B cell (primary cell): ENCODE measurements around the gene AOC3. TPM values are rescaled to one million over a fixed set of nuclear protein-coding genes. Genes with fewer than 3 reads are reported as not detected.

Source experiments
- ATAC-seq: fragments of 200-7000 bp; cut with Tn5 transposase; one replicate; pipeline ENCODE4 v1.10.0; 2021; ENCODE audit warnings: low read depth, mild to moderate bottlenecking, moderate number of reproducible peaks, moderate library complexity
- CTCF ChIA-PET: fragments of 350-600 bp; sonication (Branson Sonifier 250); formaldehyde crosslinking; loops from one replicate; lab custom pipeline; 2021; ENCODE audit warnings: antibody characterized with exemption, inconsistent platforms; lab: Charles Lee
- POLR2A ChIA-PET: fragments of 350-600 bp; sonication (Branson Sonifier 250); formaldehyde crosslinking; loops from one replicate; lab custom pipeline; 2021; ENCODE audit warnings: antibody characterized with exemption; lab: Charles Lee
- DNase-seq: peaks from one replicate; pipeline ENCODE4 v3.0.0; 2013
- H2AFZ ChIP-seq: 2 replicates; pipeline ENCODE4 v1.6.1; 2012; ENCODE audit warnings: mild to moderate bottlenecking, low read depth, low read length; ENCODE audit not compliant: insufficient read depth, poor library complexity, severe bottlenecking
- H3K27ac ChIP-seq, 2 donors: 1 replicate in 1 of 2; 2 replicates in 1 of 2; pipeline ENCODE4 v1.5.1; 2012 to 2013; ENCODE audit warnings: low read length in 2 of 2, mild to moderate bottlenecking in 2 of 2, moderate library complexity in 1 of 2
- H3K27me3 ChIP-seq, 4 experiments: fragments of 200-600 bp in 1 of 4; sonication (generic) in 1 of 4; replicated peaks in 1 of 4; 1 replicate in 2 of 4; 2 replicates in 2 of 4; pipeline versions ENCODE4 v1.6.1 to v1.7.0; 2013 to 2016; ENCODE audit warnings: low read length in 3 of 4, mild to moderate bottlenecking in 2 of 4, mixed read lengths in 1 of 4, moderate library complexity in 1 of 4; ENCODE audit not compliant: insufficient read depth in 4 of 4, control insufficient read depth in 3 of 4; ENCODE audit errors: control extremely low read depth in 1 of 4
- H3K36me3 ChIP-seq, 2 experiments: replicated peaks in 1 of 2; 1 replicate in 1 of 2; 2 replicates in 1 of 2; pipeline versions ENCODE4 v1.6.1 to v1.7.1; 2013; ENCODE audit warnings: low read length in 1 of 2; ENCODE audit not compliant: insufficient read depth in 2 of 2, control insufficient read depth in 1 of 2; ENCODE audit errors: control extremely low read depth in 1 of 2, extremely low read depth in 1 of 2
- H3K4me1 ChIP-seq, 2 donors: fragments of 200-600 bp in 1 of 2; sonication (generic) in 1 of 2; 1 replicate in 1 of 2; 2 replicates in 1 of 2; pipeline versions ENCODE4 v1.5.1 to v1.6.1; 2013 to 2017; ENCODE audit warnings: low read length in 2 of 2; ENCODE audit not compliant: control insufficient read depth in 2 of 2, insufficient read depth in 2 of 2
- H3K4me2 ChIP-seq: replicated peaks from 2 replicates; pipeline ENCODE3; 2012; ENCODE audit warnings: mild to moderate bottlenecking, low read depth, low read length; ENCODE audit not compliant: poor library complexity, severe bottlenecking
- H3K4me3 ChIP-seq, 5 experiments: fragments of 200-600 bp in 1 of 5; sonication (generic) in 1 of 5; 1 replicate in 3 of 5; 2 replicates in 2 of 5; pipeline versions ENCODE4 v1.5.1 to v1.7.0; 2011 to 2016; ENCODE audit warnings: low read length in 4 of 5, mild to moderate bottlenecking in 4 of 5, low read depth in 2 of 5, control low read depth in 1 of 5, moderate library complexity in 1 of 5; ENCODE audit not compliant: insufficient read depth in 1 of 5; ENCODE audit errors: control extremely low read depth in 1 of 5, extremely low read depth in 1 of 5
- H3K79me2 ChIP-seq: fragments of 200-600 bp; sonication (generic); one replicate; pipeline ENCODE4 v1.6.0; 2016; ENCODE audit warnings: low read length; ENCODE audit not compliant: control insufficient read depth, insufficient read depth
- H3K9ac ChIP-seq: fragments of 200-600 bp; sonication (generic); 2 replicates; pipeline ENCODE4 v1.6.1; 2017; ENCODE audit warnings: mild to moderate bottlenecking, low read length, moderate library complexity
- H3K9me3 ChIP-seq, 3 donors: one replicate each; pipeline versions ENCODE4 v1.6.1 to v1.7.1; 2013; ENCODE audit warnings: low read length in 2 of 3; ENCODE audit not compliant: control insufficient read depth in 2 of 3, insufficient read depth in 1 of 3; ENCODE audit errors: control extremely low read depth in 1 of 3
- H4K20me1 ChIP-seq: 2 replicates; pipeline ENCODE4 v1.6.0; 2012; ENCODE audit warnings: mild to moderate bottlenecking, low read length; ENCODE audit not compliant: insufficient read depth, control insufficient read depth, poor library complexity, severe bottlenecking
- H3K27ac Mint-ChIP-seq: one replicate; pipeline ENCODE4 v1.8.0; 2021; ENCODE audit warnings: mixed read lengths
- H3K27me3 Mint-ChIP-seq: one replicate; pipeline ENCODE4 v1.8.0; 2021; ENCODE audit warnings: mixed read lengths
- H3K4me1 Mint-ChIP-seq: one replicate; pipeline ENCODE4 v1.8.0; 2021; ENCODE audit warnings: mixed read lengths
- H3K4me3 Mint-ChIP-seq: one replicate; pipeline ENCODE4 v1.8.0; 2021; ENCODE audit warnings: mixed read lengths
- H3K9me3 Mint-ChIP-seq: one replicate; pipeline ENCODE4 v1.8.0; 2022; ENCODE audit warnings: mixed read lengths; ENCODE audit not compliant: insufficient read depth
- EZH2 ChIP-seq: IDR thresholded peaks from 2 replicates; pipeline ENCODE4 v1.6.1; 2012; ENCODE audit warnings: borderline replicate concordance, low read depth, mild to moderate bottlenecking, moderate library complexity, low read length; ENCODE audit not compliant: insufficient read depth, poor library complexity, severe bottlenecking
- WGBS: methylation state at CpG from one replicate; pipeline ENCODE4 v1.1.5; 2013; ENCODE audit warnings: missing lambda C conversion rate; ENCODE audit not compliant: insufficient coverage; 5-methylcytosine and 5-hydroxymethylcytosine counted together
- intact Hi-C: fragments of 100-400 bp; cut with micrococcal nuclease; formaldehyde crosslinking; loops from one replicate; pipeline ENCODE4 v1.10.0; 2022
- polyA plus RNA-seq: library from polyadenylated mRNA; depleted of rRNA; stranded (reverse); fragments of >200 nt; gene quantifications from 2 replicates; pipeline ENCODE4 v1.2.3, GENCODE V29; 2012
- total RNA-seq, 2 donors: library from RNA; stranded (reverse); fragments of 120-200 nt in 1 of 2; gene quantifications; 1 replicate in 1 of 2; 2 replicates in 1 of 2; pipeline versions ENCODE4 v1.2.3 to v1.2.4, GENCODE V29; 2013 to 2022
- TF ChIP-seq, protein P1 (sequence below): fragments of 200-600 bp; IDR thresholded peaks from one replicate; pipeline ENCODE4 v1.8.0; 2022; ENCODE audit warnings: antibody characterized with exemption, mild to moderate bottlenecking

The AOC3 gene
- total and polyA plus RNA-seq, 2 donors (not counting 1 experiment from before 2014, with no cell fraction given) = 1.2 to 1.5 TPM

DNA sequence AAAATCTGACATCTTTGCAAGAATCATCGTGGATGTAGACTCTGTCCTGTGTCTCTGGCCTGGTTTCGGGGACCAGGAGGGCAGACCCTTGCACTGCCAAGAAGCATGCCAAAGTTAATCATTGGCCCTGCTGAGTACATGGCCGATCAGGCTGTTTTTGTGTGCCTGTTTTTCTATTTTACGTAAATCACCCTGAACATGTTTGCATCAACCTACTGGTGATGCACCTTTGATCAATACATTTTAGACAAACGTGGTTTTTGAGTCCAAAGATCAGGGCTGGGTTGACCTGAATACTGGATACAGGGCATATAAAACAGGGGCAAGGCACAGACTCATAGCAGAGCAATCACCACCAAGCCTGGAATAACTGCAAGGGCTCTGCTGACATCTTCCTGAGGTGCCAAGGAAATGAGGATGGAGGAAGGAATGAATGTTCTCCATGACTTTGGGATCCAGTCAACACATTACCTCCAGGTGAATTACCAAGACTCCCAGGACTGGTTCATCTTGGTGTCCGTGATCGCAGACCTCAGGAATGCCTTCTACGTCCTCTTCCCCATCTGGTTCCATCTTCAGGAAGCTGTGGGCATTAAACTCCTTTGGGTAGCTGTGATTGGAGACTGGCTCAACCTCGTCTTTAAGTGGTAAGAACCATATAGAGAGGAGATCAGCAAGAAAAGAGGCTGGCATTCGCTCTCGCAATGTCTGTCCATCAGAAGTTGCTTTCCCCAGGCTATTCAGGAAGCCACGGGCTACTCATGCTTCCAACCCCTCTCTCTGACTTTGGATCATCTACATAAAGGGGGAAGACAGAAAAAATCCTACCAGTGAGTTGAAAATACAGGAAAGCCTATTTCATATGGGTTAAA, 49.7 kb downstream of the AOC3 start, which contains the start of gene G6PC1:
Gene G6PC1 (plus strand): TSS at position 340 of the 872 bp plus-strand sequence. CDS start 78 bp downstream, at position 418.
- no peaks in the 10 kb centered on the region for H3K36me3 ChIP-seq
- no peaks in the 10 kb centered on the region for H3K9me3 ChIP-seq
- H3K4me3 ChIP-seq = no peak within 1 kb of the TSS
- no peaks in the 10 kb centered on the region for H3K4me1 ChIP-seq
- Mint-ChIP-seq H3K4me1 (no peaks in the 10 kb centered on the region), H3K27ac (no peak within 1 kb of the TSS), H3K9me3 (no peaks in the 10 kb centered on the region), H3K4me3 (no peak within 1 kb of the TSS), H3K27me3 (peaks cover 20% of the 10 kb centered on the region)
- 90% methylated on average over 4 of the region's 12 CpGs for WGBS
- intact Hi-C loops = no loop called here
- TF ChIP-seq EZH2 = no peak
- TF ChIP-seq, protein P1, sequence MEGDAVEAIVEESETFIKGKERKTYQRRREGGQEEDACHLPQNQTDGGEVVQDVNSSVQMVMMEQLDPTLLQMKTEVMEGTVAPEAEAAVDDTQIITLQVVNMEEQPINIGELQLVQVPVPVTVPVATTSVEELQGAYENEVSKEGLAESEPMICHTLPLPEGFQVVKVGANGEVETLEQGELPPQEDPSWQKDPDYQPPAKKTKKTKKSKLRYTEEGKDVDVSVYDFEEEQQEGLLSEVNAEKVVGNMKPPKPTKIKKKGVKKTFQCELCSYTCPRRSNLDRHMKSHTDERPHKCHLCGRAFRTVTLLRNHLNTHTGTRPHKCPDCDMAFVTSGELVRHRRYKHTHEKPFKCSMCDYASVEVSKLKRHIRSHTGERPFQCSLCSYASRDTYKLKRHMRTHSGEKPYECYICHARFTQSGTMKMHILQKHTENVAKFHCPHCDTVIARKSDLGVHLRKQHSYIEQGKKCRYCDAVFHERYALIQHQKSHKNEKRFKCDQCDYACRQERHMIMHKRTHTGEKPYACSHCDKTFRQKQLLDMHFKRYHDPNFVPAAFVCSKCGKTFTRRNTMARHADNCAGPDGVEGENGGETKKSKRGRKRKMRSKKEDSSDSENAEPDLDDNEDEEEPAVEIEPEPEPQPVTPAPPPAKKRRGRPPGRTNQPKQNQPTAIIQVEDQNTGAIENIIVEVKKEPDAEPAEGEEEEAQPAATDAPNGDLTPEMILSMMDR = no peak
- H3K4me2 ChIP-seq = no peak within 1 kb of the TSS
- H3K79me2 ChIP-seq = no peaks in the 10 kb centered on the region
- peaks cover 0 to 8% (median 2%) of the 10 kb centered on the region in 4 experiments for H3K27me3 ChIP-seq
- CTCF ChIA-PET = no interaction called here
- no peak within 1 kb of the TSS for H3K9ac ChIP-seq
- DNase-seq (no peak), ATAC-seq (no peak)
- no peaks in the 10 kb centered on the region for H4K20me1 ChIP-seq
- H2AFZ ChIP-seq = no peak within 1 kb of the TSS
- POLR2A ChIA-PET = no interaction called here
- no peak within 1 kb of the TSS for H3K27ac ChIP-seq
